ENCODE measurements around the gene CDYL.

The CDYL gene

DNA sequence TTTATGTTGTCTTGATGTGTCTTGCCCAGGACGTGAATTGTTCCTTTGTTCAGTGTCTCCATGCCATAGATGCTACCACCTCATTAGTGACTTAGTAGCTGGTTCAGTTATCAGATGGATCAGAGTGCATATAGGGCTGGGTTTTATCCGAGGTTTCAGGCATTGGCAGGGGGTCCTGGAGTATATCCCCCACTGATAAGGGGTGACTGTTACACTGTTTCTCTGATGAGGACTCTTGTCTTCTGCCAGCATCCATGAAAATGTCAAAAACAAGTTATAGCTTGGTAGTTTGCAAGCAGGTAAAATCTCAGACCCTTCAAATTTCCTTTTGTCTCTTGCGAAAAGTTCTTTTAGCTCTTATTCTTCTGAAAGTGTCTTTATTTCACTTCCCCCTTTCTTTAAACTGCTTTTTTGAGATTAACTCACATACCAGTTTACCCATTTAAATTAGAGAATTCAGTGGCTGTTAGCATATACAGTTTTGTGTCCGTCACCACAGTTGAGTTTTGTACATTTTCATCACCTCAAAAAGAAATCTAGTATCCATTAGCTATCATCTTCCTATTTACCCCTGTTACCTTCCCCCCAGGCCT is 109.2 kb downstream of the CDYL start:
- TF ChIP-seq CTCF (conservative IDR thresholded peaks at IDR 0.05; ENCODE audit: low read depth, low read length): no peak
- H3K4me3 ChIP-seq (ENCODE audit: low read depth, low read length): no peak overlapping the region
- DNase-seq (ENCODE audit: low read depth): no peak

GRCh38 chr6:4888841-4889240 is 112.6 kb downstream of the CDYL start:
- no peak for TF ChIP-seq CTCF (conservative IDR thresholded peaks at IDR 0.05; ENCODE audit: low read depth, low read length)

DNA sequence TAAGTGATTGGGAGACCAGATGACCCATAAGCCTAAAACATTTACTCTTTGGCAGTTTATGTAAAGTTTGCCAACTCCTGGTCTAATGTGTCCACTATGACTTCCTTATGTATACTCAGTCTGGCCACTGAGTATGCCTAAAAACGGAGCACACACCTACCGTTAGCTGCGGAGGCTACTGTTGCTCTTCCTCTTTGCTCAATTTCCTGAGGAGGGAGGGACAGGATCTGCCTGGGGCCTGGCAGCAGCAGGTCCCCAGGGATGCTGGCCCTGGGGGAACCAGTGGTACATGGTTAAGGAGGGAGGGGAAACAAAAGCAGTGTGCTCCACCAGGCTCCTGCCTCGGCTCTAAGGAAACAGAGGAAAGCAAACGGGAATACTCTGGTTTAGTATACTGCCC is 113.5 kb downstream of the CDYL start:
- TF ChIP-seq CTCF (conservative IDR thresholded peaks at IDR 0.05; ENCODE audit: low read depth, low read length): no peak
- DNase-seq (ENCODE audit: low read depth): no peak
- H3K4me3 ChIP-seq (ENCODE audit: low read depth, low read length): no peak overlapping the region

More at GRCh38 chr6:4888841-4889240, 112.6 kb downstream of the CDYL start:
- no peak for DNase-seq (ENCODE audit: low read depth)
- H3K4me3 ChIP-seq (ENCODE audit: low read depth, low read length): no peak overlapping the region

DNA sequence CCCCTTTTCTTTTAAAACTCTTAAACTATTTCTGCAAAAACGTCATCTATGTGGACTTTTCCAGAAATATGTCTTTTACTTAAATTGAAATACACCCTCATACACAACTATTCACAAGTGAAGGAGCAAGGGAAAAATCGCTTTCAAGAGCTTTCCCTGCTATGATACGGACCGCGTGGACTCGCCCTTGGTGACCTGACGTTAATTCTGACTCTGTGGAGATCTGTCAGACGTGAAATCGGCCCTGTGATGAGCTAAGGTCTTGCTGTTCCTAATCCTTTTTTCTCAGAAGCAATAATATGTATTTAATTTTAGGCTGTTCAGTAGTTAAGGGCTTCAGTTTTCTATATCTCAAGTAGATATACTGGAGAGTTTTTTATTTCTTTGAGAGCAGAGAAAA is 114.0 kb downstream of the CDYL start:
- DNase-seq (ENCODE audit: low read depth): no peak
- TF ChIP-seq CTCF (conservative IDR thresholded peaks at IDR 0.05; ENCODE audit: low read depth, low read length): no peak
- H3K4me3 ChIP-seq (ENCODE audit: low read depth, low read length): no peak overlapping the region

GRCh38 chr6:4890627-4891026 is 114.4 kb downstream of the CDYL start:
- no peak for TF ChIP-seq CTCF (conservative IDR thresholded peaks at IDR 0.05; ENCODE audit: low read depth, low read length)
- DNase-seq (ENCODE audit: low read depth): no peak
- no peak overlapping the region for H3K4me3 ChIP-seq (ENCODE audit: low read depth, low read length)

DNA sequence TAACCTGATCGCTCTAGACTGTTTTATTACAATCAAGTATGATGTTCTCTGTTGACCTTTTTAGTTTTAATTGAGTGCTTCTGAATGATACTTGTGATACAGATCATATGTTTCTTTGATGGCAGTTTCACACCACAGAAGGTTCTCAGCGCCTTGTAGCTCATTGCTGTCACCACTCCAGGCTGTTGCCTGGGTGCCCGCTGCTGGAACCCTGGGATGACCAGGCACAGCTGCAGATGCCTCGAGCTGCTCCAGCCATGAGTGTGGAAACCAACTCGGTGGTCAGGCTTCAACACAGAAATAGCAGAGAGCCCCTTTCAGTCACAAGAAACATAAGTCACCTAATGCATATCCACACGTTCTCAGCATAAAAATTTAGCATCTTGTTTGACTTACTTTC is 114.9 kb downstream of the CDYL start:
- no peak for TF ChIP-seq CTCF (conservative IDR thresholded peaks at IDR 0.05; ENCODE audit: low read depth, low read length)
- no peak overlapping the region for H3K4me3 ChIP-seq (ENCODE audit: low read depth, low read length)
- no peak for DNase-seq (ENCODE audit: low read depth)

DNA sequence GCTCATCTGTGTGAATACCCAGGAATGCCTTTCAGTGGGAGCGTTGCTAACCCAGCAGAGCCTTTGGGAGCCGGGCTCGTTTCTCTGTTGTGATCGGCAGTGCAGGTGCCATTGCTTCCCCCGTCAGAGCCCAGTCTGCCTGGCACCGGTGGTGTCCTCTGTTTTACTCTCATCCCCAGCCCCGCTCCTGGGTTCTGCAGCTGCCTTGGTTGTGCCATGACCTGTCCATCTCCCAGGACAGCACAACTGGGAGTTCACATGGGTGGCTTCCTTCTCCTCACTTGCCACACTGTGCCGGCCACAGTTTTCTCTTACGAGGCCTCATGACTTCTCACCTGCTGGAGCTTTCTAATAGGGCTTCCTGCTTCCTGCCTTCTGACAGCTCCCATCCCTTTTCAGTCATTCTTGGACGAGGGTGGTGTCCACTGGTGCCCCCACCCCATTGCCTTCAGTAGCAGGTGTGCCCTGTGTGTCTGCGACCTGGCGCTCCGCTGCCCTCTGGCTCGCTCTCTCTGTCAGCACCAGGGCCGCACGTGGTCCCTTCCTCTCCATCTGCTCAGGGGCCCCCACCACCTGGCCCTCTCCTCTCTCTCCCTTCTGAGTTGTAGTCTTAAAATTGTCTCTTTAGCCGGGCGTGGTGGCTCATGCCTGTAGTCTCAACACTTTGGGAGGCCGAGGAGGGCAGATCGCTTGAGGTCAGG is 116.7 kb downstream of the CDYL start:
- no peak for TF ChIP-seq CTCF (conservative IDR thresholded peaks at IDR 0.05; ENCODE audit: low read depth, low read length)
- H3K4me3 ChIP-seq (ENCODE audit: low read depth, low read length): no peak overlapping the region
- no peak for DNase-seq (ENCODE audit: low read depth)
